GM18520 (cell line): ENCODE measurements around the gene SSH2.
"Not testable (repeated sequence)": the region's sequence is repeated elsewhere in the genome, so short reads cannot be mapped to it uniquely, and the experiment has no call there.

ENCODE experiments used
- ATAC-seq: cut with Tn5 transposase; IDR thresholded peaks from one replicate; pipeline ENCODE4 v1.9.1; 2021; ENCODE audit not compliant: unreplicated experiment

Gene SSH2

DNA sequence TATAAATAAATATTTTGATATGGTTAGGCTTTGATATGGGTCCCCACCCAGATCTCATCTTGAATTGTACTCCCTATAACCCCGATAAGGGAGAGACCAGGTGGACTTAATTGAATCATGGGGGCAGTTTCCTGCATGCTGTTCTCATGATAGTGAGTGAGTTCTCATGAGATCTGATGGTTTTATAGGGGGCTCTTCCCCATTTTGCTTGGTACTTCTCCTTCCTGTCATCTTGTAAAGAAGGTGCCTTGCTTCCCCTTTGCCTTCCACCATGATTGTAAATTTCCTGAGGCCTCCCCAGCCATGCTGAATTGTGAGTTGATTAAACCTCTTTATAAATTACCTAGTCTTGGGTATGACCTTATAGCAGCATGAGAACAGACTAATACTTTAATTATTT lies 55.7 kb downstream of the SSH2 start:
- ATAC-seq: not testable (repeated sequence)

DNA sequence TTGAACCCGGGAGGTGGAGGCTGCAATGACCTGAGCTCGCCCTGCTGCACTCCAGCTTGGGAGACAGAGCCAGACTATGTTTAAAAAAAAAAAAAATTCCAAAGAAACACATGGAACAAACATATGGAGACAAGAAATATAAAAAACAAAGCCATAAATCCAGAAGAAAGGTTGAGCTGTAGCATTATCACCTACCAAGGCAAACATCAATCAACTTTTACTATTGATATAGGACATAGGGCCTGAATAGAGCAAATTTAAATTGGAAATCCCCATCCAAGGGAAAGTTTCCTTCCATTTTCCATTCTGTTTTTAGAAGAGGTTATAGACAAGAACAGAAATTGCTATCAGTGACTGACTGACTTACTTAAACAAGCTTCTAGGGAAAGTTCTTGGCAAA lies 56.6 kb downstream of the SSH2 start:
- ATAC-seq: no peak

DNA sequence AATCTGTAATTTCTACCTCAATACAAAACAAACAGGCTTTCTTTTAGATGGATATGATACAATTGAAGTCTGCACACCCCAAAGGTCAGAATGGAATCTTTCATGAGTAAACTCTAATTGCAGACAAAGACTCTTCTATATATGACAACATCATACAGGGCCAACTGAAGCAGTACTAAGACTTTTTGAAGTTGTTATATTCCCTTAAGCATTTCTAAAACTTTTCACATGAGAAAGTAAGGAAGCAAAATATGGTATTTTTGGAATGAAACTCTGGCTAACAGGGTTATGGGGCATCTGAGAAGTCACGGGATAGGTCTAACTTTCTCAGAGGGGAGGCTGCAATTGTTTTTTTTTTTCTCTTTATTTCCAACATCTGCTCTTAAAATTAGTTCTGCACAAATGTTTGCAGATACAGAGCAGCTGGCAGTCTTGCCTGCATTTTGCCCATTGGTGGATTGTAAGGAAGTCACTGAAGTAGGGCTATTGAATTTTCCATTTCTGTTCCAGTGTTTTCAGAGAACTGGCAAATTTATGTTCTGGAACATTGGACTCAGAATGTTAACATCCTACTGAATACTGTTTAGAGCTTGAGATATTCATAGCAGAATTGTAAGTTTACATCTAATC lies 59.1 kb downstream of the SSH2 start:
- ATAC-seq: no peak

DNA sequence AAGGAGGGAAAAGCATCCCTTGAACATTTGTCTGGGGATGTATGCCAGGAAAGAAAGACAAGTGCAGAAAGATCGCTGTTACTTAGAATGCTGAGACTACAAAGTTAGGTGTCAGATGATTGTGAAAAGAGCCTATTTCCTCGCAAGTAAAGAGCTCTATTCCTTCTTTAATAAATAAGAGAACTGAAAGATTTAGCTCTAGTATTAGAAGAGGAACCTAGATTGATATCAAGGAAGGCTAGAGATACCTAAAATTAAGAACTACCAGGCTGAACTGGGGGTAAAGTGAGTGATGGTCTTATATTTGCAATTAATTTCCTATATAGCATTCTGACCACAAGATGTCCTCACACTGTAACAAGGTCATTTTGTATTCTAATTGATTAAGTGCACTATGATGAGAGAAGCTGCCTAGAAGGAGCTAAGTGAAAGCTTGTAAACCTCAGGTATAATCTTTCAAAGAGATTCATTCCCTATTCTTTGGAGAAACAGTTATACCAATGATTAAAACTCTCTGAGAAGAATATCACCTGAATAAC lies 62.3 kb downstream of the SSH2 start:
- ATAC-seq: no peak

DNA sequence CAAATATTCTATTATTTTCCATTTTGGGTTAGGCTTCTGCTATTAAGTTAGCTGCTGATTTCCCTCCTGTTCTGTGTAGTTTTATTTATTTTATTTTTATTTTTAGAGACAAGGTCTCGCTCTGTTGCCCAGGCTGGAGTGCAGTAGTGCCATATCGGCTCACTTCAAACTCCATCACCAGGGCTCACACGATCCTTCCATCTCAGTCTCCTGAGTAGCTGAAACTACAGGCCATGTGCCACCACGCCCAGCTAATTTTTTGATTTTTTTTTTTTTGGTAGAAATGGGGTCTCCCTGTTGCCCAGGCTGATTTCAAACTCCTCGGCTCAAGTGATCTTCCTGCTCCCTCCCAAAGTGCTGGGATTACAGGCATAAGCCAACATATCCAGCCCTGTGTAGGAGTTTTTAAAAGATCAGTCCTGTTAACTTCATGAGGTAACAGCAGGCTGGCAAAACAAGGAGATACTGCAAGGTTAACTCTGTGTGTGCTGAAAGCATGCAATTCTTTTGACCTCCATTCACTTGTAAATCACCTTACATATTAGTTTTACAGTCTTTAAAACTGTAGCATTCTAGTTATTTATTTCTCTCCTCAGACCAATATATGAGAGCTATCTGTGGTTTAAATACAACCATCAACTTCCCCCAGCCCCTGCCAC lies 63.2 kb downstream of the SSH2 start:
- no peak for ATAC-seq

DNA sequence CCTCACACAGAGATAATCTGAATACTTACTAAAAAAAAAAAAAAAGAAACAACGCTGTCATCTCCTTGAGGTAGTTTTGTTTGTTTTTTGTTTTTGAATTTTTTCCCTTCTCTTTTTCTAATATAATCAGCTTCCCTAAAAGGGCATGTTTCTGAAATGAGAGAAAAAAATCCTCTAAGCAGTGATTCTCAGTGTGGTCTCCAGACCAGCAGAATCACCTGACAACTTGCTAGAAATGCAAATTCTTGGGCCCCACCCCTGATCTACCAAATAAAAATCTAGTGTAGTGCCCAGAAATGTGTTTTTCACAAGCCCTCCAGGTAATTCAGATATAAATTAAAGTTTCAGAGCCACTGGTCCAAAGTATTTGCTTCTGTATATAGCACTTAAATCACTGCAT lies 65.4 kb downstream of the SSH2 start:
- no peak for ATAC-seq

DNA sequence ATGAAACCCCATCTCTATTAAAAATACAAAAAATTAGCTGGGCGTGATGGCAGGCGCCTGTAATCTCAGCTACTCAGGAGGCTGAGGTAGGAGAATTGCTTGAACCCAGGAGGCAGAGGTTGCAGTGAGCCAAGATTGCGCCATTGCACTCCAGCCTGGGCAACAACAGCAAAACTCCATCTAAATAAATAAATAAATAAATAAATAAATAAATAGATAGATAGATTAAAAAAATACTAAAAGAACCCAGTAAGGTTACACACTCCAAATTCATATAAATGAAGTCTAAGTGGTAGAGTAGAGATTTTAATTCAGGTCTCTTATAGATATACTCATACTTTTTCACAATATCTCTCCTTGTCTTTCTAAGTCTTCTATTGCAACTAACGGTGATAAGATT lies 65.9 kb downstream of the SSH2 start:
- ATAC-seq: not testable (repeated sequence)

DNA sequence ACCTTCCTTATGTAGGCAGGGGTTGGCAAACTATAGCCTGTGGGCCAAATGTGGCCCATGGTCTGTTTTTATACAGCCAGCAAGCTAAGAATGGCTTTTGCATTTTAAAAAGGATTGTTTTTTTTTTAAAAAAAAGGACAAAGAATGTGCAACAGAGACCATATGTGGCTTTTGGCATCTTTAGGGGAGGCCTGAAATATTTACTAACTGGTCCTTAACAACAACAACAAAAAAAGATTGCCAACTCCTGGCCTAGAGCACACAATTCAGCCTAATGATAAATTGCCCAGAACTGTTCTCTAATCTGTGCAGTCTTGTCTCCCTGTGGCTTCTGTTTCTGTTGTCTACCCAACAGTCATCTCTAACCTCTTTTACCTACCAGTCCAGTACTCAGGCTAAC lies 67.1 kb downstream of the SSH2 start:
- no peak for ATAC-seq

DNA sequence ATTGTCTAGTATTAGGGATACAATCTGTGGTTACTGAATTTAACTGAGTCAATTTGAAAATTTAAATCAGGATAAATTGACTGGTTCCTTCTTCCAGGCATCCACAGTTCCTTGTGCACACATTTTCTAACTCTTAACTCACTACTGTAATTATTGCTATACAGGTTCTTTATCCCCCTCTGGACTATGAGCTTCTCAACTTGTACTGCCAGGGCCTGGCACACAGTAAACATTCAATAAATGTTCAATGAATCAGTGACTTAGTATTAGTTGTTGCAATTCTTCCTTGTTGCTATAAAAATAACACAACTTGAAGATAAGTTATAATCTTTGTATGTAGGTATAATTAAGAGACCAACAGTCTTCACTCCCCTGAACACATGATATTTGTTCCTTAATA lies 67.9 kb downstream of the SSH2 start:
- no peak for ATAC-seq

DNA sequence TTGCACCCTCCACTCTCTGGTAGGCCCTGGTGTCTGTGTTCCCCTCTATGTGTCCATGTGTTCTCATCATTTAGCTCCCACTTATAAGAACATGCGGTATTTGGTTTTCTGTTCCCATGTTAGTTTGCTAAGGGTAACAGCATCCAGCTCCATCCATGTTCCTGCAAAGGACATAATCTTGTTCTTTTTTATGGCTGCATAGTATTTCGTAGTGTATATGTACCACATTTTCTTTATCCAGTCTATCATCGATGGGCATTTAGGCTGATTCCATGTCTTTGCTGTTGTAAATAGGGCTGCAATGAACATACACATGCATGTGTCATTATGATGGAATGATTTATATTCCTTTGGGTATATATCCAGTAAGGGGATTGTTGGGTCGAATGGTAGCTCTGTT lies 70.6 kb downstream of the SSH2 start:
- not testable (repeated sequence) for ATAC-seq

DNA sequence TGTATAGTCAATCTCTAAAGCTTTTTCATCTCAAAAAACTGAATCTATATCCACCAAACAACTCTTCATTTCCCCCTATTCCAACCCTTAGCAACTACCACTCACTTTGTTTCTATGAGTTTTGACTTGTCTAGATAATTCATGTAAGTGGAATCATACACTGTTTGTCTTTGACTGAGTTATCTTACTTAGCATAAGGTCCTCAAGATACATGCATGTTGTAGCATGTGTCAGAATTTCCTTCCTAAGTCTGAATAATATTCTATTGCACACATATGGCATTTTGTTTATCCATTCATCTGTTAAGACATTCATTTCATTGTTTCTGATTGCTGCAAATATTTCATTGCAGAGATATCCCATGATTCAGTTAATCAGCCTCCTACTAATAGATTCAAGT lies 72.2 kb downstream of the SSH2 start:
- no peak for ATAC-seq

DNA sequence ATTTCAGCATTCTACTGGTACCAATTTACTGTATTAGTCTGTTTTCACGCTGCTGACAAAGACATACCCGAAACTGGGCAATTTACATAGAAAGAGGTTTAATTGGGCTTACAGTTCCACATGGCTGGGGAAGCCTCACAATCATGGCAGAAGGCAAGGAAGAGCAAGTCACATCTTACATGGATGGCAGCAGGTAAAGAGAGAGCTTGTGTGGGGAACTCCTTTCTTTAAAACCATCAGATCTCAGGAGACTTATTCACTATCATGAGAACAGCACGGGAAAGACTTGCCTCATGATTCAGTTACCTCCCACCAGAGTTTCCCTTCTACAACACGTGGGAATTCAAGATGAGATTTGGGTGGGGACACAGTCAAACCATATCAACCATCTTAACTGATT lies 72.9 kb downstream of the SSH2 start:
- ATAC-seq: not testable (repeated sequence)

DNA sequence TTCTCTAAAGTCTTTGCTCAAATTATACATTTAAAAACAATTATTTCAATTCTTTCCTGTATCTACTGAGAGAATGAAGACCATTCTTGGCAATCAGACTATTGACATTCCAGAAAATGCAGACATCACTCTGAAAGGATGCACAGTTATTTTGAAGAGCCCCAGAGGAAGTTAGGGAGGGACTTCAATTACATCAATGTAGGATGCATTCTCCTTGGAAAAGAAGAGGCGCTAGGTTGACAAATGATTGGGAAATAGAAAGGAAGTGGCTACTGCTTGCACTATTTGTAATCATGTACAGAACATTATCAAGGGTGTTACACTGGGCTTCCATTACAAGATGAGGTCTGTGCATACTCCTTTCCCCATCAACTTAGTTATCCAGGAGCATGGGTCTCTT lies 74.3 kb downstream of the SSH2 start:
- no peak for ATAC-seq

DNA sequence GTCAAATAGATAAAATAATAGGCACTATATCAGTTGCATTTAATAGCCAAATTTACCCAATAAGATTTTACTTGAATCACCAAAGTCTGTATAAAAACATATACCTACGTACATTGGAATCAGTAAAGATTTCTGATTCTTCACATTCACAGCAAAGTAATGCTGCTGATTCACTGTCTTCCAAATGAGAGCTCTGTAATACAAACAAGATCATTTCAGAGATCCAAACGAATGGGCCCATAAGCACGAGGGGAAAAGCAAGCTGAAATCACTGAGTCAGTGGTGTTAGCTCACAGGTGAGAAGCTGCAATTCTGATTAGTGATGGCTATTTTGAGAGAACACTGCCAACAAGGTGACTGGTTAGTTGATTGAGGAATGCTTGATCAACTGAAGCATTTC lies 81.3 kb downstream of the SSH2 start:
- no peak for ATAC-seq

DNA sequence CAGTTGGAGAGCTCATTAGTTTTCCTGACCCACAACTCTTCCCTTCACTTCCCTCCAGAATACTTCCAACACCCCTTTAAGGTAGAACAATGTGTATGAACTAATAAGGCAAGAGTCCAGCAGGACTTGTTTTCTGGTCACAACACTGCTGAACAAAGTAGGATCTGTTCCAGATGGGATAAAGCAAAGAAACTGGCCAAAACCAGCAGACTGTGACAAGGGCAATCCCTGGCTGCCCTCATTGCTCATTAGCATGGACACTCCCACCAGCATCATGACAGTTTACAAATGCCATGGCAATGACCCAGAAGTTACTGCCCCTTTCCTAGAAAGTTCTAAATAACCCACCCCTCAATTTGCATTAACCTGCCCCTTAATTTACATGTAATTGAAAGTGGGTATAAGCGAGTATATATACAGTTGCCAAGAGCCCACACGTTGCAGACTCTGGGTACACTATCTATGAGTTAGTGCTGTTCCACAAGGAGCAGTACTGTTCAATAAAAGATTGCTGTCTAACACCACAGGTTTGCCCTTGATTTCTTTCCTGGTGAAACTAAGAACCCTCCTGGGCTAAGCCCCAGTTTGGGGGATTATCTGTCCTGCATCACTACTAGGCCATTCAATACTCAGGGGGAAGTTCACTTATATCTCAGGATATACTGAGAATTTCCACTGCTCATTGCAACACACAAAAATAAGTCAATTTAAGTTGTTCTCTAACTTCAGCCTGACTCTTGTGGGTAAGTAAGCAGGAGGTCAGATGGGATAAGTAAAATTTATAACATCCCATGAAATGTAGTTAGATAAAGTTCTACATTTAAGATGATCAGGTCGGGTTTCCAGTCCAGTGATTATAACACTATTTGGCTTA lies 82.3 kb downstream of the SSH2 start:
- ATAC-seq: no peak

DNA sequence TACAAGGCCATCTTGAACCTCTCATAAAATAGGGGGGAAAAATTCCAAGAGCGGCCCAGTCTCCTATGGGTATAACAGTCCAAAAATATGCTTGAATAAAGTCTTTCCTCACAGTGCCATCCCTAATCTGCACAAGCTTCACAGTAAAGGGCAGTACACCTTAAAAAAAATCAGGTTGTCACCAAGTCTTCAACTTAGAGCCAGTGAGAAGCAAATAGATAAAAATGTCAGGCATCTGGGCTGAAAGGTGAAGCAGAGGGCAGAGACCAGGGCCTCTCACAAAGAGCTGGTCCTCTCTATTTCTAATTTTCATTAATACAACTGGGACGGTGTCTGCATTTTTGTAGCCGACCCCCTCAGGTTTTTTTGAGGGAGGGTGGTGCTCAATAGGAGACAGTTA lies 82.9 kb downstream of the SSH2 start:
- no peak for ATAC-seq

DNA sequence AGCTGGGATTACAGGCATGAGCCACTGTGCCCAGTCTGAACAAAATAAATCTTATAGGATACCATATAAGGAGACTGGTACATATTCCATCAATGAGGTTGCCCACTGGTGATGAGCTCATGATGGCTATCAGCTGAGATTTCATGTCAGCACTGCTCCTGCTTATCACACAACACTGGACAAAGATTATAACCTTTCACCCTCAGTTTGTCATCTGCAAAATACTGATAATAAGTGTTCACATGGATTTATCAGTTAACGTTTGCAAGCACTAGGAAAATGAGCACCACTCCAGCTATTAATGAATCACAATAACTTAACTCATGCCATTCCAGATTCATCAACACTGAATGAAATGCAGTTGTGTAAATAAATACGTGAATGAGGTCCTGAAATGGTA lies 83.7 kb downstream of the SSH2 start:
- ATAC-seq: no peak

DNA sequence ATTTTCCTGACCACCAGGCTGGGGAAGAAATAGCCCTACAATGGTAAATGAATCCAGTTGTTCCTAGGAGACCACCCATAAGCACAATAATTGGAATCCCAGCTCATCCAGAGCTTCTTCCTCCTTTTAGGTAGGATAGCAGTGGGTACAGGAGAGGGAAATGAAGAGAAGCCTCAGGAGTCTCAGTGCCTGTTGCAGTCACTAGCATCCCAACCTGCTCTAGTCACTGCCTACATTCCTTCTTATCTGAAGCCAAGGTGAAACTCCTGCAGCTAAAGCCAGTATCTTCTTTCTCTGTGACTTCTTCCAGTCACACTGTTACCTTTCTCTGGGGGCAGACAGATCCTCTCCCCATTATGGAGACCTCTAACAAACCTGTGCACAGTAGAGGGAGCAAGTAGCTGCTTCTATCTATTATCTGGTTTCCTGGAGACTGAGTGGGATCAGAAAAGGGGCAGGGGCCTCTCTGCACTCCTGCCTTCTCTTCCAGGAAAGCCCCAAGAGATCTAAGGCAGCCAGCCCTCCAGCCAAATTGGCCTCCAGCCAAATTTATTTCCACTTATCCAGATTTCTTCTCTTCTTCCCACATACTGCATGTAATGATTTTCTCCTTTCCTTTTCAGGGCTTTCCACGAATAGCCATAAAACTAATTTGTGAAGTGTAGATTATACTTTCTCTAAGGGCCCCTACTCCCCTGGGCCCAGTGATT lies 85.5 kb downstream of the SSH2 start:
- ATAC-seq: no peak

DNA sequence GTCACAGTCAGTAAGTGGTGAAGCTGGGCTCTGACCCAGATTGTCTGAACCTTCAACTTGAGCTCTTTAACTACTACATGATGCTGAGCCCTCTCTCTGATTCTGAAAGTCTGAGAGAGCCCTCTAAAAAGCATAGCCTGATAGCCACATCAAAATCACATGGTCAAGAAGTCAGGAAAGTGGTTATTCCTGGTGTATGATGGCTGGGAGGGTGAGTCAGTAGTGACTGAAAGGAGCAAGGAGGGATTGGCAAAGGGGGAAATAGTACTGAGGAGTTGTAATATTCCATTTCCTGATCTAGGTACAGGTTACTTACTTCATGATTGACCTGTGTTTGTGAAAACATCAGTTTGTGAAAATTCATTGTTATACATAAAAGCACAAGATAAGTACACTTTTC lies 89.1 kb downstream of the SSH2 start:
- no peak for ATAC-seq

DNA sequence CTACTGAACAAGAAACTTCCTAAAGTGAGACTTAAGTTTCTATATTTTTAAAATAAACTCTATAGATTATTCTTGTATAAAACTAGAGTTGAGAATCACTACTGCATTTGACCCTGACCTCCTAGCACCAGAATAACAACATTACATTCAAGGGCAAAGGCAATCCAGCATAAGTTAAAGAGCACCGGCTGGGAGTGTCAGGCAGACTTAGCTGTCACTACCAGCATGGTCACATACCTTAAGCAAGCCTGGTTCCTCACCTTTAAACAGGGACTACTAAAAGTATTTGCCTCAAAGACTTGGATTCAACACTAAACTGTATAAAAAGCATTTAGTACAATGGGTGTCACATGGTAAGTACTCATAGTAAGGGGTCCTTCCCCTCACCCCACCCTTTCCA lies 90.4 kb downstream of the SSH2 start:
- ATAC-seq: no peak

DNA sequence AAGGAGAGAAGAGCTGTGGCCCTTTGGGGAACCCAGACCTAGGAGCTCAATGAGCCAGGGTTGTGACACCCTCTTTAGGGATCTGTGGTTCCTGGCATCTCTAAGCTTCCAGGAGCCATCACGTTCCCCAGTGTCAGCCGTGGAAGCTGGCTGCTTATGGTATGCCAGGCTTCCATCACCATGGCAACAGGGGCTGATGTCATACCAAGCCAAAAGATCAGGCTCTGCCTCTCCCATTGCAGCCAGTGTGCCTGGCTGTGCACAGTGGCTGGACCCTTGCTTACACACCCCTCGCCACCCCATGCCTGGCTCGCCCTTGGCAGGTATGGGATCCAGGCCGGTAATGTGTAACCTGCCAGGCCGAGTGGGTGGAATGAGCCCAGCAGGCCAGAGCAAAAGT lies 91.1 kb downstream of the SSH2 start:
- ATAC-seq: no peak
